ENCODE measurements around the gene GRM1.

GRM1 gene

DNA sequence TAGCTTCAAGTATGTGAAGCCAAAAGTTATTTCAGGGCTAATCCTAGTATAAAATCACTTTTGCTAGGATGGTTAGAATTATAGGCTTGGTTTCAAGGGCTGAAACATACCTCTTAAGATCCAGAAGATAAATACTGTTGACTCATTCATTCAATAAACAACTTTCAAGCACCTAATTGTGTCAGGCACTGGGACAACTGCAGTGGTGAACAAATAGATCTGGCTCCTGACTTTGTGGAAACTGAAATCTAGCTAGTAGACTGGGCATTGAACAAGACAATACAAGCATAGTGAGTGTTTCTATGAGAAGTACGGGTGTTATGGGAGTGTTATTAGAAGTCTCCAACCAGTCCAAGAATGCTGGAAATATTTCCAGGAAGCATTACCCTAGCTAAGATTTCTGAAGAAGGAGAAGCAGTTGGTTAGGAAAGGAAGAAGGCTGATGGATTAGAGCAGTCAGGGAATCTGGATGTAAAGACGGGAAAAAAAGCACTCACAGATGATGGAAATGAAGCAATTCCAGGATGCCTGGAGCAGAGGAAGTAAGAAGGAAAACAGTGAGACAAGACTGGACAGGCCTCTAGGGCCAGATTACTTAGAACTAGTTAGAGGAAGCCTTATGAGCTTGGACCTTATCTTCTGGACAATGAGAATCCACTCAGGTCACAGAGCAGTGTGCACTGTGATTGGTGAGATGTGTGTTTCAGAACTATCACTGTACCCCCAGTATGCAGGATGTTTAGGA is 382.2 kb downstream of the GRM1 start:
- TF ChIP-seq PPARA (CRISPR knock-in tag; IDR thresholded peaks at IDR 0.05; ENCODE audit: borderline replicate concordance) (no peak), ESRRG (CRISPR knock-in tag; IDR thresholded peaks at IDR 0.05) (no peak), ZNF565 (CRISPR knock-in tag; conservative IDR thresholded peaks at IDR 0.05; ENCODE audit: low read depth) (no peak), BACH2 (CRISPR knock-in tag; IDR thresholded peaks at IDR 0.05; ENCODE audit: borderline replicate concordance) (no peak), SNAI2 (CRISPR knock-in tag; IDR thresholded peaks at IDR 0.05) (no peak), GLIS3 (CRISPR knock-in tag; IDR thresholded peaks at IDR 0.05) (no peak), CSDC2 (CRISPR knock-in tag; IDR thresholded peaks at IDR 0.05) (no peak), OSR1 (CRISPR knock-in tag; IDR thresholded peaks at IDR 0.05) (no peak), ZFP3 (CRISPR knock-in tag; IDR thresholded peaks at IDR 0.05) (no peak), ARNTL (CRISPR knock-in tag; IDR thresholded peaks at IDR 0.05; ENCODE audit: borderline replicate concordance, low read depth) (no peak), TOX (CRISPR knock-in tag; IDR thresholded peaks at IDR 0.05; ENCODE audit: borderline replicate concordance) (no peak), TCF4 (CRISPR knock-in tag; IDR thresholded peaks at IDR 0.05; ENCODE audit: borderline replicate concordance) (no peak), ZNF8 (CRISPR knock-in tag; IDR thresholded peaks at IDR 0.05) (no peak)
- TF ChIP-seq, protein P1, sequence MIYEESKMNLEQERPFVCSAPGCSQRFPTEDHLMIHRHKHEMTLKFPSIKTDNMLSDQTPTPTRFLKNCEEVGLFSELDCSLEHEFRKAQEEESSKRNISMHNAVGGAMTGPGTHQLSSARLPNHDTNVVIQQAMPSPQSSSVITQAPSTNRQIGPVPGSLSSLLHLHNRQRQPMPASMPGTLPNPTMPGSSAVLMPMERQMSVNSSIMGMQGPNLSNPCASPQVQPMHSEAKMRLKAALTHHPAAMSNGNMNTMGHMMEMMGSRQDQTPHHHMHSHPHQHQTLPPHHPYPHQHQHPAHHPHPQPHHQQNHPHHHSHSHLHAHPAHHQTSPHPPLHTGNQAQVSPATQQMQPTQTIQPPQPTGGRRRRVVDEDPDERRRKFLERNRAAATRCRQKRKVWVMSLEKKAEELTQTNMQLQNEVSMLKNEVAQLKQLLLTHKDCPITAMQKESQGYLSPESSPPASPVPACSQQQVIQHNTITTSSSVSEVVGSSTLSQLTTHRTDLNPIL (CRISPR knock-in tag; IDR thresholded peaks at IDR 0.05; ENCODE audit: low read depth): no peak
- TF ChIP-seq, protein P2, sequence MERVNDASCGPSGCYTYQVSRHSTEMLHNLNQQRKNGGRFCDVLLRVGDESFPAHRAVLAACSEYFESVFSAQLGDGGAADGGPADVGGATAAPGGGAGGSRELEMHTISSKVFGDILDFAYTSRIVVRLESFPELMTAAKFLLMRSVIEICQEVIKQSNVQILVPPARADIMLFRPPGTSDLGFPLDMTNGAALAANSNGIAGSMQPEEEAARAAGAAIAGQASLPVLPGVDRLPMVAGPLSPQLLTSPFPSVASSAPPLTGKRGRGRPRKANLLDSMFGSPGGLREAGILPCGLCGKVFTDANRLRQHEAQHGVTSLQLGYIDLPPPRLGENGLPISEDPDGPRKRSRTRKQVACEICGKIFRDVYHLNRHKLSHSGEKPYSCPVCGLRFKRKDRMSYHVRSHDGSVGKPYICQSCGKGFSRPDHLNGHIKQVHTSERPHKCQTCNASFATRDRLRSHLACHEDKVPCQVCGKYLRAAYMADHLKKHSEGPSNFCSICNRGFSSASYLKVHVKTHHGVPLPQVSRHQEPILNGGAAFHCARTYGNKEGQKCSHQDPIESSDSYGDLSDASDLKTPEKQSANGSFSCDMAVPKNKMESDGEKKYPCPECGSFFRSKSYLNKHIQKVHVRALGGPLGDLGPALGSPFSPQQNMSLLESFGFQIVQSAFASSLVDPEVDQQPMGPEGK (CRISPR knock-in tag; IDR thresholded peaks at IDR 0.05; ENCODE audit: borderline replicate concordance): no peak
- TF ChIP-seq, protein P3, sequence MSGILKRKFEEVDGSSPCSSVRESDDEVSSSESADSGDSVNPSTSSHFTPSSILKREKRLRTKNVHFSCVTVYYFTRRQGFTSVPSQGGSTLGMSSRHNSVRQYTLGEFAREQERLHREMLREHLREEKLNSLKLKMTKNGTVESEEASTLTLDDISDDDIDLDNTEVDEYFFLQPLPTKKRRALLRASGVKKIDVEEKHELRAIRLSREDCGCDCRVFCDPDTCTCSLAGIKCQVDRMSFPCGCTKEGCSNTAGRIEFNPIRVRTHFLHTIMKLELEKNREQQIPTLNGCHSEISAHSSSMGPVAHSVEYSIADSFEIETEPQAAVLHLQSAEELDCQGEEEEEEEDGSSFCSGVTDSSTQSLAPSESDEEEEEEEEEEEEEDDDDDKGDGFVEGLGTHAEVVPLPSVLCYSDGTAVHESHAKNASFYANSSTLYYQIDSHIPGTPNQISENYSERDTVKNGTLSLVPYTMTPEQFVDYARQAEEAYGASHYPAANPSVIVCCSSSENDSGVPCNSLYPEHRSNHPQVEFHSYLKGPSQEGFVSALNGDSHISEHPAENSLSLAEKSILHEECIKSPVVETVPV (CRISPR knock-in tag; IDR thresholded peaks at IDR 0.05): no peak
- TF ChIP-seq, protein P4, sequence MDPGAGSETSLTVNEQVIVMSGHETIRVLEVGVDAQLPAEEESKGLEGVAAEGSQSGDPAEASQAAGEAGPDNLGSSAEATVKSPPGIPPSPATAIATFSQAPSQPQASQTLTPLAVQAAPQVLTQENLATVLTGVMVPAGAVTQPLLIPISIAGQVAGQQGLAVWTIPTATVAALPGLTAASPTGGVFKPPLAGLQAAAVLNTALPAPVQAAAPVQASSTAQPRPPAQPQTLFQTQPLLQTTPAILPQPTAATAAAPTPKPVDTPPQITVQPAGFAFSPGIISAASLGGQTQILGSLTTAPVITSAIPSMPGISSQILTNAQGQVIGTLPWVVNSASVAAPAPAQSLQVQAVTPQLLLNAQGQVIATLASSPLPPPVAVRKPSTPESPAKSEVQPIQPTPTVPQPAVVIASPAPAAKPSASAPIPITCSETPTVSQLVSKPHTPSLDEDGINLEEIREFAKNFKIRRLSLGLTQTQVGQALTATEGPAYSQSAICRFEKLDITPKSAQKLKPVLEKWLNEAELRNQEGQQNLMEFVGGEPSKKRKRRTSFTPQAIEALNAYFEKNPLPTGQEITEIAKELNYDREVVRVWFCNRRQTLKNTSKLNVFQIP (CRISPR knock-in tag; IDR thresholded peaks at IDR 0.05; ENCODE audit: borderline replicate concordance, low read depth): no peak
- no peak for ATAC-seq

DNA sequence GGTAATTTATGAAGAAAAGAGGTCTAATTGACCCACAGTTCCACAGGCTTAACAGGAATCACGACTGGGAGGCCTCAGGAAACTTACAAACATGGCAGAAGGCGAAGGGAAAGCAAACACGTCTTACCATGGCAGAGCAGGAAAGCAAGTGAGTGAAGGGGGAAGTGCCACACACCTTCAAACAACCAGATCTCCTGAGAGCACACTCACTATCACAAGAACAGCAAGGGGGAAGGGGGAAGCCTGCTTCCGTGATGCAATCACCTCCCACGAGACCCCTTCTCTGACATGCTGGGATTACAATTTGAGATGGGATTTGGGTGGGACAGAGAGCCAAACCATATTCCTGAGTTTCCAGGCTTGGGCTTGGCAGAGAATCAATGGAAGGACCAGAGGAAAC is 390.7 kb downstream of the GRM1 start:
- no peak for TF ChIP-seq ISL1 (CRISPR knock-in tag; IDR thresholded peaks at IDR 0.05)

DNA sequence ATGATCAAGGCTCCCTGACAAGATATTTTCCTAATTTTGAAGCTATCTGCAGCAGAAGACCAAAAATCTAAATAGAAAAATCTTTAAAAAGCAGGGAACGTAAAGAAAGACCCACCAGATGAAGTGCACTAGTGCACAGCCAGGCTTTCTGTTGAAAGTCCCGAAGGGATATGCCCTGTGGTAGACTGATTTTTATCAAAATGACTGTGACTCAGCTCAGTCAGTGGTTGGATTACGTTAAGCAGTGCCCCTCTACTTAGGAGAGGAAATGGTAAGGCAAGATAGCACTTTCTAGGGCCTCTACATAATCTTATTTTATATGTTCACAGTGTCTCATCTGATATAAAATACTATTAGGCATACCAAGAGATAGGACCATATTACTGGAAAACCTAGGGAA is 391.4 kb downstream of the GRM1 start:
- TF ChIP-seq TCF4 (CRISPR knock-in tag; IDR thresholded peaks at IDR 0.05; ENCODE audit: borderline replicate concordance) (no peak), GLIS3 (CRISPR knock-in tag; IDR thresholded peaks at IDR 0.05) (no peak), RARB (CRISPR knock-in tag; IDR thresholded peaks at IDR 0.05) (no peak), PPARA (CRISPR knock-in tag; IDR thresholded peaks at IDR 0.05; ENCODE audit: borderline replicate concordance) (no peak), ZFP30 (CRISPR knock-in tag; IDR thresholded peaks at IDR 0.05) (no peak)
- TF ChIP-seq, protein P3 (CRISPR knock-in tag; IDR thresholded peaks at IDR 0.05): no peak
- TF ChIP-seq, protein P5, sequence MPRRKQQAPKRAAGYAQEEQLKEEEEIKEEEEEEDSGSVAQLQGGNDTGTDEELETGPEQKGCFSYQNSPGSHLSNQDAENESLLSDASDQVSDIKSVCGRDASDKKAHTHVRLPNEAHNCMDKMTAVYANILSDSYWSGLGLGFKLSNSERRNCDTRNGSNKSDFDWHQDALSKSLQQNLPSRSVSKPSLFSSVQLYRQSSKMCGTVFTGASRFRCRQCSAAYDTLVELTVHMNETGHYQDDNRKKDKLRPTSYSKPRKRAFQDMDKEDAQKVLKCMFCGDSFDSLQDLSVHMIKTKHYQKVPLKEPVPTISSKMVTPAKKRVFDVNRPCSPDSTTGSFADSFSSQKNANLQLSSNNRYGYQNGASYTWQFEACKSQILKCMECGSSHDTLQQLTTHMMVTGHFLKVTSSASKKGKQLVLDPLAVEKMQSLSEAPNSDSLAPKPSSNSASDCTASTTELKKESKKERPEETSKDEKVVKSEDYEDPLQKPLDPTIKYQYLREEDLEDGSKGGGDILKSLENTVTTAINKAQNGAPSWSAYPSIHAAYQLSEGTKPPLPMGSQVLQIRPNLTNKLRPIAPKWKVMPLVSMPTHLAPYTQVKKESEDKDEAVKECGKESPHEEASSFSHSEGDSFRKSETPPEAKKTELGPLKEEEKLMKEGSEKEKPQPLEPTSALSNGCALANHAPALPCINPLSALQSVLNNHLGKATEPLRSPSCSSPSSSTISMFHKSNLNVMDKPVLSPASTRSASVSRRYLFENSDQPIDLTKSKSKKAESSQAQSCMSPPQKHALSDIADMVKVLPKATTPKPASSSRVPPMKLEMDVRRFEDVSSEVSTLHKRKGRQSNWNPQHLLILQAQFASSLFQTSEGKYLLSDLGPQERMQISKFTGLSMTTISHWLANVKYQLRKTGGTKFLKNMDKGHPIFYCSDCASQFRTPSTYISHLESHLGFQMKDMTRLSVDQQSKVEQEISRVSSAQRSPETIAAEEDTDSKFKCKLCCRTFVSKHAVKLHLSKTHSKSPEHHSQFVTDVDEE (CRISPR knock-in tag; IDR thresholded peaks at IDR 0.05): no peak
- TF ChIP-seq, protein P1 (CRISPR knock-in tag; IDR thresholded peaks at IDR 0.05; ENCODE audit: low read depth): no peak
- ATAC-seq: no peak

More for the DNA sequence above, 390.7 kb downstream of the GRM1 start:
- ATAC-seq: no peak

All from SK-N-SH treated with all-trans-retinoic acid at 6 μM for 48 hours (cell line).